Measurements from ENCODE around the gene NANP. TPM values are rescaled to one million over a fixed set of nuclear protein-coding genes. Genes with fewer than 3 reads are reported as not detected.
A peak's percentile ranks its signal among the peaks of the same experiment; 100 is the strongest.
"Not testable (repeated sequence)": the region's sequence is repeated elsewhere in the genome, so short reads cannot be mapped to it uniquely, and the experiment has no call there.

Gene NANP
- total and polyA plus RNA-seq, 2 donors (not counting 1 experiment from before 2014, with no cell fraction given) = 8.8 to 9.4 TPM

DNA sequence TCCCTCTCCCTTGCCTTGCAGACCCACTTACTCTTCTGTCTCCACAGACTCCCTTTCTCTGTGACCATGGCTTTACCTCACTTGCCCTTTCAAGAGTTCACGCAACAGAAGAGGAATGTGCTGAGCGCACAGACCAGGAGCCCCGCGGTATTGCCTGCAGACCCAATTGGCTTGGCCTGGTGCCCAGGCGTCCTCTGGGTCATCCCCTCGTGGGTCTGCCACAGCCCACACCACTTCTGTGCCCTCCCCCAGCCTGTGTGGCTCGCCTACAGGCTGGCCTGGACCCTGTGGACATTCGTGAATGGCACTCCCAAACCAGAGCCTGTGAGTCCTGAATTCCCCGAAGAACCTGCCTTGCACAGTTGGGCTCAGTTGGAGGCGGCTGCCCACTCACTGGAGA, 23.2 kb downstream of the NANP start:
- no peaks in the 10 kb centered on the region for H3K36me3 ChIP-seq (ENCODE audit: control insufficient read depth, insufficient read depth, low read length)
- H3K79me2 ChIP-seq (ENCODE audit: control insufficient read depth, insufficient read depth, low read length) = no peaks in the 10 kb centered on the region
- H2AFZ ChIP-seq (ENCODE audit: low read length) = no peak overlapping the region
- no peak overlapping the region for H3K4me3 ChIP-seq (replicated peaks in 1 of 4; ENCODE audit: control extremely low read depth in 1 of 4, insufficient read depth in 1 of 4, low read depth in 3 of 4, low read length in 4 of 4)
- TF ChIP-seq, protein P1, sequence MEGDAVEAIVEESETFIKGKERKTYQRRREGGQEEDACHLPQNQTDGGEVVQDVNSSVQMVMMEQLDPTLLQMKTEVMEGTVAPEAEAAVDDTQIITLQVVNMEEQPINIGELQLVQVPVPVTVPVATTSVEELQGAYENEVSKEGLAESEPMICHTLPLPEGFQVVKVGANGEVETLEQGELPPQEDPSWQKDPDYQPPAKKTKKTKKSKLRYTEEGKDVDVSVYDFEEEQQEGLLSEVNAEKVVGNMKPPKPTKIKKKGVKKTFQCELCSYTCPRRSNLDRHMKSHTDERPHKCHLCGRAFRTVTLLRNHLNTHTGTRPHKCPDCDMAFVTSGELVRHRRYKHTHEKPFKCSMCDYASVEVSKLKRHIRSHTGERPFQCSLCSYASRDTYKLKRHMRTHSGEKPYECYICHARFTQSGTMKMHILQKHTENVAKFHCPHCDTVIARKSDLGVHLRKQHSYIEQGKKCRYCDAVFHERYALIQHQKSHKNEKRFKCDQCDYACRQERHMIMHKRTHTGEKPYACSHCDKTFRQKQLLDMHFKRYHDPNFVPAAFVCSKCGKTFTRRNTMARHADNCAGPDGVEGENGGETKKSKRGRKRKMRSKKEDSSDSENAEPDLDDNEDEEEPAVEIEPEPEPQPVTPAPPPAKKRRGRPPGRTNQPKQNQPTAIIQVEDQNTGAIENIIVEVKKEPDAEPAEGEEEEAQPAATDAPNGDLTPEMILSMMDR (conservative IDR thresholded peaks at IDR 0.05 in 1 of 2, IDR thresholded peaks at IDR 0.05 in 1 of 2; ENCODE audit: low read depth in 1 of 2, low read length in 2 of 2) = no peak
- no peak for TF ChIP-seq EZH2 (IDR thresholded peaks at IDR 0.05; ENCODE audit: low read length, missing control alignments)
- H3K4me1 ChIP-seq (ENCODE audit: control insufficient read depth, extremely low read depth, insufficient read depth, low read length) = no peaks in the 10 kb centered on the region
- H3K9me3 ChIP-seq (ENCODE audit: control insufficient read depth, insufficient read depth, low read depth, low read length) = no peaks in the 10 kb centered on the region
- no peaks in the 10 kb centered on the region for H4K20me1 ChIP-seq (ENCODE audit: control insufficient read depth, extremely low read depth, insufficient read depth, low read length)
- no peak overlapping the region for H3K4me2 ChIP-seq (ENCODE audit: extremely low read depth, insufficient read depth, low read length)
- peak; percentile 17 to 49 for DNase-seq (ENCODE audit: low read depth in 2 of 2)
- no peaks in the 10 kb centered on the region for H3K27me3 ChIP-seq (ENCODE audit: control insufficient read depth, insufficient read depth, low read length)
- no peak overlapping the region for H3K27ac ChIP-seq (ENCODE audit: insufficient read depth, low read length)
- no peak overlapping the region for H3K9ac ChIP-seq (ENCODE audit: insufficient read depth, low read length)

GRCh38 chr20:25592135-25592852, 31.5 kb downstream of the NANP start:
- no peak overlapping the region for H3K27ac ChIP-seq (ENCODE audit: insufficient read depth, low read length)

GRCh38 chr20:25590778-25591177, 33.0 kb downstream of the NANP start:
- not testable (repeated sequence) for H3K9ac ChIP-seq (ENCODE audit: insufficient read depth, low read length); H3K27ac ChIP-seq (ENCODE audit: insufficient read depth, low read length); H3K4me1 ChIP-seq (ENCODE audit: control insufficient read depth, extremely low read depth, insufficient read depth, low read length); H3K27me3 ChIP-seq (ENCODE audit: control insufficient read depth, insufficient read depth, low read length); H3K79me2 ChIP-seq (ENCODE audit: control insufficient read depth, insufficient read depth, low read length); H2AFZ ChIP-seq (ENCODE audit: low read length); DNase-seq (ENCODE audit: low read depth in 2 of 2); H4K20me1 ChIP-seq (ENCODE audit: control insufficient read depth, extremely low read depth, insufficient read depth, low read length); H3K9me3 ChIP-seq (ENCODE audit: control insufficient read depth, insufficient read depth, low read depth, low read length); H3K36me3 ChIP-seq (ENCODE audit: control insufficient read depth, insufficient read depth, low read length); H3K4me3 ChIP-seq (replicated peaks in 1 of 4; ENCODE audit: control extremely low read depth in 1 of 4, insufficient read depth in 1 of 4, low read depth in 3 of 4, low read length in 4 of 4); H3K4me2 ChIP-seq (ENCODE audit: extremely low read depth, insufficient read depth, low read length)

More at GRCh38 chr20:25592135-25592852, 31.5 kb downstream of the NANP start:
- no peaks in the 10 kb centered on the region for H3K79me2 ChIP-seq (ENCODE audit: control insufficient read depth, insufficient read depth, low read length)
- TF ChIP-seq, protein P1 (conservative IDR thresholded peaks at IDR 0.05 in 1 of 2, IDR thresholded peaks at IDR 0.05 in 1 of 2; ENCODE audit: low read depth in 1 of 2, low read length in 2 of 2) = no peak
- no peak for TF ChIP-seq EZH2 (IDR thresholded peaks at IDR 0.05; ENCODE audit: low read length, missing control alignments)
- no peaks in the 10 kb centered on the region for H4K20me1 ChIP-seq (ENCODE audit: control insufficient read depth, extremely low read depth, insufficient read depth, low read length)
- no peaks in the 10 kb centered on the region for H3K36me3 ChIP-seq (ENCODE audit: control insufficient read depth, insufficient read depth, low read length)
- no peak overlapping the region for H3K9ac ChIP-seq (ENCODE audit: insufficient read depth, low read length)
- H3K4me1 ChIP-seq (ENCODE audit: control insufficient read depth, extremely low read depth, insufficient read depth, low read length) = peaks cover 3% of the 10 kb centered on the region
- H3K4me3 ChIP-seq (replicated peaks in 1 of 4; ENCODE audit: control extremely low read depth in 1 of 4, insufficient read depth in 1 of 4, low read depth in 3 of 4, low read length in 4 of 4) = no peak overlapping the region
- peak overlapping the region; percentile 72 for H2AFZ ChIP-seq (ENCODE audit: low read length)
- H3K4me2 ChIP-seq (ENCODE audit: extremely low read depth, insufficient read depth, low read length) = peak overlapping the region; percentile 44
- H3K27me3 ChIP-seq (ENCODE audit: control insufficient read depth, insufficient read depth, low read length) = no peaks in the 10 kb centered on the region
- peak in 1 of 2 donors; percentile 80 for DNase-seq (ENCODE audit: low read depth in 2 of 2)
- no peaks in the 10 kb centered on the region for H3K9me3 ChIP-seq (ENCODE audit: control insufficient read depth, insufficient read depth, low read depth, low read length)
